A549 (cell line): Measurements from ENCODE around the gene ITM2C.

Experiments
- CEBPB ChIP-seq, 2 experiments: fragments of >200 bp in 1 of 2; sonication (Bioruptor Twin) in 1 of 2; formaldehyde crosslinking in 1 of 2; IDR thresholded peaks; 2 replicates each; pipeline ENCODE4 v1.6.1; 2012 to 2016
- CTCF ChIP-seq: fragments of >200 bp; sonication (Bioruptor Twin); formaldehyde crosslinking; IDR thresholded peaks from 3 replicates; pipeline ENCODE4 v1.5.1; 2016
- EP300 ChIP-seq, 2 experiments: fragments of >200 bp; sonication (Bioruptor Twin); formaldehyde crosslinking; IDR thresholded peaks; 2 replicates in 1 of 2; 3 replicates in 1 of 2; pipeline ENCODE4 v1.6.1; 2016 to 2017
- JUN ChIP-seq, 2 experiments: fragments of >200 bp; sonication (Bioruptor Twin); formaldehyde crosslinking; IDR thresholded peaks; 2 replicates in 1 of 2; 3 replicates in 1 of 2; pipeline ENCODE4 v1.6.1; 2016 to 2017
- MAX ChIP-seq: IDR thresholded peaks from 2 replicates; pipeline ENCODE4 v1.6.1; 2012
- NR3C1 ChIP-seq: fragments of >200 bp; sonication (Bioruptor Twin); formaldehyde crosslinking; IDR thresholded peaks from 3 replicates; pipeline ENCODE4 v1.6.1; 2017
- POLR2A ChIP-seq: IDR thresholded peaks from 2 replicates; pipeline ENCODE4 v1.6.1; 2012; ENCODE audit warnings: mild to moderate bottlenecking, low read length
- TF ChIP-seq, protein P1 (sequence below): fragments of 150-350 bp; IDR thresholded peaks from 2 replicates; pipeline ENCODE4 v1.6.1; 2014; ENCODE audit warnings: low read depth, mild to moderate bottlenecking, low read length

GRCh38 chr2:230908595-230909191 lies 44.0 kb downstream of the ITM2C start:
- TF ChIP-seq MAX, result no peak
- TF ChIP-seq JUN (IDR thresholded peaks at IDR 0.05), result no peak
- TF ChIP-seq, protein P1, sequence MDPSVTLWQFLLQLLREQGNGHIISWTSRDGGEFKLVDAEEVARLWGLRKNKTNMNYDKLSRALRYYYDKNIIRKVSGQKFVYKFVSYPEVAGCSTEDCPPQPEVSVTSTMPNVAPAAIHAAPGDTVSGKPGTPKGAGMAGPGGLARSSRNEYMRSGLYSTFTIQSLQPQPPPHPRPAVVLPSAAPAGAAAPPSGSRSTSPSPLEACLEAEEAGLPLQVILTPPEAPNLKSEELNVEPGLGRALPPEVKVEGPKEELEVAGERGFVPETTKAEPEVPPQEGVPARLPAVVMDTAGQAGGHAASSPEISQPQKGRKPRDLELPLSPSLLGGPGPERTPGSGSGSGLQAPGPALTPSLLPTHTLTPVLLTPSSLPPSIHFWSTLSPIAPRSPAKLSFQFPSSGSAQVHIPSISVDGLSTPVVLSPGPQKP, result no peak
- no peak for TF ChIP-seq POLR2A
- TF ChIP-seq CTCF, result no peak
- TF ChIP-seq CEBPB (IDR thresholded peaks at IDR 0.05), result no peak
- TF ChIP-seq NR3C1, result no peak
- TF ChIP-seq EP300 (IDR thresholded peaks at IDR 0.05), result no peak
